IPS-18c (cell line): ENCODE results near the gene CDAN1.
"Not testable (repeated sequence)": the region's sequence is repeated elsewhere in the genome, so short reads cannot be mapped to it uniquely, and the experiment has no call there.

ENCODE experiments used
- H3K4me3 ChIP-seq: 2 replicates; pipeline ENCODE4 v1.7.0; 2013; ENCODE audit warnings: low read depth, mild to moderate bottlenecking, low read length, moderate library complexity; ENCODE audit not compliant: insufficient read depth
- H3K9me3 ChIP-seq: one replicate; pipeline ENCODE4 v1.6.1; 2013; ENCODE audit warnings: mild to moderate bottlenecking, low read length, moderate library complexity; ENCODE audit not compliant: control insufficient read depth, insufficient read depth

CDAN1 gene, protein sequence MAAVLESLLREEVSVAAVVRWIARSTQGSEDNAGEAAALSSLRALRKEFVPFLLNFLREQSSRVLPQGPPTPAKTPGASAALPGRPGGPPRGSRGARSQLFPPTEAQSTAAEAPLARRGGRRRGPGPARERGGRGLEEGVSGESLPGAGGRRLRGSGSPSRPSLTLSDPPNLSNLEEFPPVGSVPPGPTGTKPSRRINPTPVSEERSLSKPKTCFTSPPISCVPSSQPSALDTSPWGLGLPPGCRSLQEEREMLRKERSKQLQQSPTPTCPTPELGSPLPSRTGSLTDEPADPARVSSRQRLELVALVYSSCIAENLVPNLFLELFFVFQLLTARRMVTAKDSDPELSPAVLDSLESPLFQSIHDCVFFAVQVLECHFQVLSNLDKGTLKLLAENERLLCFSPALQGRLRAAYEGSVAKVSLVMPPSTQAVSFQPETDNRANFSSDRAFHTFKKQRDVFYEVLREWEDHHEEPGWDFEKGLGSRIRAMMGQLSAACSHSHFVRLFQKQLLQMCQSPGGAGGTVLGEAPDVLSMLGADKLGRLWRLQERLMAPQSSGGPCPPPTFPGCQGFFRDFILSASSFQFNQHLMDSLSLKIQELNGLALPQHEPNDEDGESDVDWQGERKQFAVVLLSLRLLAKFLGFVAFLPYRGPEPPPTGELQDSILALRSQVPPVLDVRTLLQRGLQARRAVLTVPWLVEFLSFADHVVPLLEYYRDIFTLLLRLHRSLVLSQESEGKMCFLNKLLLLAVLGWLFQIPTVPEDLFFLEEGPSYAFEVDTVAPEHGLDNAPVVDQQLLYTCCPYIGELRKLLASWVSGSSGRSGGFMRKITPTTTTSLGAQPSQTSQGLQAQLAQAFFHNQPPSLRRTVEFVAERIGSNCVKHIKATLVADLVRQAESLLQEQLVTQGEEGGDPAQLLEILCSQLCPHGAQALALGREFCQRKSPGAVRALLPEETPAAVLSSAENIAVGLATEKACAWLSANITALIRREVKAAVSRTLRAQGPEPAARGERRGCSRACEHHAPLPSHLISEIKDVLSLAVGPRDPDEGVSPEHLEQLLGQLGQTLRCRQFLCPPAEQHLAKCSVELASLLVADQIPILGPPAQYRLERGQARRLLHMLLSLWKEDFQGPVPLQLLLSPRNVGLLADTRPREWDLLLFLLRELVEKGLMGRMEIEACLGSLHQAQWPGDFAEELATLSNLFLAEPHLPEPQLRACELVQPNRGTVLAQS

DNA sequence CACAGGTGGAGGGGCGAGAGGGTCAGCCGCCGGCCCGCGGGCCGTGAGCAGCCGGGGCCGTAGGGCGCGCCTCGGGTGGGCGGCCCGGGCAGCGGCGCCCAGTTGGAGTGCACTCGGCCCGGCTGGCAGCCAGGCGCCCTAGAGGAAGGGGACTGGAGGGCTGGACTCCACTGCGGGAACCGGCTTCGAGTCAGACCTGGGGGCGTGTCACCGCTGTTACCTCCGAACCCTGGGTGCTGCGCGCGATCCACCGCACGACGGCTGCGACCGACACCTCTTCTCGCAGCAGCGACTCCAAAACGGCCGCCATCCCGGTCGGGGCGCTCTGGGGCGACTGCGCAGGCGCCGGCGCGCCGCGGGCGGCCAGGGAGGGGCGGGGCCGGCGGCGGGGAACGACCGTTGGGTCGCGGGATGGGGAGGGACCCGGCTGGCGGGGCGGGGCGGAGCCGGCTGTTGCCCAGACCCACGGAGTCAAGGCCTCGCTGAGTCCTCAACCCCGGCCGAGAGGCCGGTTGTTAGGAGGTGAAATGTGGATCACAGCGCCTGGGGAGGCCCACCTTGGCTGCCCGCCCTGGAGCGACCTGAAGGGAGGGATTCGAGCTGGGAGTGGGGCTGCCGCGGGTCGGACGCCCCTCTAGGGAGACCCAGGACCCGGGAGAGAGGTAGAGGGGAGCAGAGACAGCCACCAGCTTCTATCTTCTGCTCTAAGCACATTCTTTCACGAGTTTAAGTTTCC, at the start of gene CDAN1:
Gene CDAN1, minus strand, starts transcription at position 336 of the 736 bp plus-strand sequence. Its CDS starts 26 bp downstream, at position 310.
- H3K9me3 ChIP-seq: no peaks in the 10 kb centered on the region
- peak within 1 kb of the TSS; percentile 91 for H3K4me3 ChIP-seq

DNA sequence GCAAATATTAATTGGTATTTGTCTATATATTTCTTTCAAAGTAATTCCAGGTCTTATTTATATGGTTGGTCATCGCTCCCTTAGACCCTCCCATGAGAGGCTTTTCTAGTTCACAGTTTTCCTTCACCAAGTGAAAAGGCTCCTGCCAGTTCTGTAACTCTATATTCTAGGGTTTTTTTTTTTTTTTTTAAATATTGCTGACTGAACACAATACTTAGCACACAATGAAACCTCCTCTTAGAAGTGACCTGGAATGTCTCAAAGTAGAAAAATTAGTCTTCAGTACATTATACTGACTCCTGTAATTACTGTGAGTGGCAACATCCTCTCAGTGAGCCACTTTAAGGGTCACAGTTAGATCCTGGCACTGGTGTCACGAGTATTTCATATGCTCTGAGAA, 48.6 kb upstream of the CDAN1 start:
- Histone ChIP-seq H3K4me3 (no peak overlapping the region), H3K9me3 (no peaks in the 10 kb centered on the region)

DNA sequence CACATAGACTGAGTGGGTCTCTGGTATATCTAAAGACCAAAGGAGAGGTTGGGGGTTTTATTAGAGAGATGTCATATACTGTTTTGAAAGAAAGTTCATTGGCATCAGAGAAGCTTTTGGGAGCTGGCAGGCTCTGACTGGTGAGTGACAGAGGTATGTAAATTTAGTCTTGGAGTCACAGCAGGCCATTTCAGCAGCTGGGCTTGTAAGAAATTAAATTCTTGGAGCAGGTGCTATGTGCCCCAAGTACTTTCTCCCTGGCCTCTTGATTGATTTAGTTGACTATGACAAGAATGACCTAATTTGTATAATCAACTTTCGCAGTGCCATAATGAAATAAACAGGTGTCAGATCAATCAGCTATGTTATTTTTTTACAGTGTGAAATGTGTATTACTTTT, 47.8 kb upstream of the CDAN1 start:
- Histone ChIP-seq H3K4me3 (no peak overlapping the region), H3K9me3 (peaks cover under 1% of the 10 kb centered on the region)

DNA sequence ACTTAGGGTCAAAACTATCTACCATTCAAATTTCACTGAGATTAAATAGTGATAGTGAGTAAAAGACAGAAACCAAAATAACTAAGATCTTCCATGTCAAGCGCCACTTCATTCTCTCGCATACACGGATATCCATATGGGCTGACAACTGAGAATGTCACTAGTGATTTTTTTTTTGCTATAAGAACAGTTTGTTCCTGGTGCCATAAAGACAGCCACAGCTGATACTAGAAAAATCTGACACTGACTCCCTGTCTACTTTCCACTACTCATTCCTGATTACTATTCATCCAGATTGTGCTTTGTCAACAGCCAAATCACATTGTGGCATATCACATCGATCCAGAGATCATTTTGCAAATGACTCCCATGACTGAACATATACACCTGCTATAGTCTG, 45.8 kb upstream of the CDAN1 start:
- H3K9me3 ChIP-seq: peaks cover 2% of the 10 kb centered on the region
- no peak overlapping the region for H3K4me3 ChIP-seq

DNA sequence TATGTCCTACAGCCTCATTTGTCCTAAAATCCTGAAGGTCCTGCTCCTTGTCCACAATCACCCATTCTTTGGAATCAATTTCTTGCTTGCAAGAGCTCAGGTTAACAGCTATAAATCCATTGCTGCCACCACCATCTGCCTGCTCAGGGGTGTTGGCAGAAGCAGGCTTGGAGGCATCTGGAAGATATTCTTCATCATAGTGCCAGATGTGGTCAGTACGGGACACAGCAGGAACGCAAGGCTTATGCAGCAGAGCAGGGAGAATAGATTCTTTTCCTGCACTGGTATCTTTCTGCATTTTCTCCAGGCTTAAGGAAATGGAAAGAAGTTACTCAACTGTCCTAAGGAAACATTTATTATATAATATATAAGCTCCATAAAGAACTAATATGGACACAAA, 38.5 kb upstream of the CDAN1 start:
- Histone ChIP-seq H3K4me3 (no peak overlapping the region), H3K9me3 (peaks cover 2% of the 10 kb centered on the region)

DNA sequence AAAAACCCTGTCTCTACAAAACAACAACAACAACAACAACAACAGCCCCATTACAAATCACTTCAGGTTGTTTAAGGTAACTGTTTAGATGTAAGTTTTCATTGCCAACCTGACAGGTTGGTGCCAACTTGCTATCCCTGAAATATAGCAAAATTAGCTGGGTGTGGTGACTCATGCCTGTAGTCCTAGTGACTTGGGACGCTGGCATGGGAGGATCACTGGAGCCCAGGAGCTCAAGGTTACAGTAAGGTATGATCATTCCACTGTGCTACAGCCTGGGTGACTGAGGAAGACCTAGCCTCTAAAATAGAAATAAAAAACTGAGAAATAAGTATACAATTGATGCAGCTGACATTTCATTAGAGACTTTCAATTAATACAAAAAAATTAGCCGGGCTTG, 36.0 kb upstream of the CDAN1 start:
- H3K9me3 ChIP-seq: no peaks in the 10 kb centered on the region
- no peak overlapping the region for H3K4me3 ChIP-seq

DNA sequence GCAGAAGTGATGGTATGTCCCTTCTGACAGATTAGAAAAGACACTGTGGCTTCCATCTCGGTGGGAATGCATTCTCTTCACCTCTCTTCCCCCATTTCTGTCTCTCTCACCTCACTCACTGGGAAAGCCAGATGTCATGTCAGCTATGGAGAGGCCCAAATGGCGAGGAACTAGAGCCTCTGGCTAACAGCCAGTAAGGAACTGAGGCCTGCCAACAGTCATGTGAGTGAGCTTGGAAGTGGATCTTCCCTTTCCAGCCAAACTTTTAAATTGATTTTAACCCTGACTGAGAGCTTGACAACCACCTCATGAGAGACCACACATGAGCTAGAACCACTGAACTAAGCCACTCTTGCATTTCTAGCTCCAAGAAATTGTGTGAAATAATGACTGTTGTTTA, 35.2 kb upstream of the CDAN1 start:
- H3K4me3 ChIP-seq: no peak overlapping the region
- no peaks in the 10 kb centered on the region for H3K9me3 ChIP-seq

DNA sequence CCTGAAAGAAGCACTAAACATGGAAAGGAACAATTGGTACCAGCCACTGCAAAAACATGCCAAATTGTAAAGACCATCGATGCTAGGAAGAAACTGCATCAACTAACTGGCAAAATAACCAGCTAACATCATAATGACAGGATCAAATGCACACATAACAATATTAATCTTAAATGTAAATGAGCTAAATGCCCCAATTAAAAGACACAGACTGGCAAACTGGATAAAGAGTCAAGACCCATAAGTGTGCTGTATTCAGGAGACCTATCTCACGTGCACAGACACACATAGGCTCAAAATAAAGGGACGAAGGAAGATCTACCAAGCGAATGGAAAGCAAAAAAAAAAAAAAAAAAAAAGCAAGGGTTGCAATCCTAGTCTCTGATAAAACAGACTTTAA, 29.2 kb upstream of the CDAN1 start:
- not testable (repeated sequence) for H3K4me3 ChIP-seq, H3K9me3 ChIP-seq

DNA sequence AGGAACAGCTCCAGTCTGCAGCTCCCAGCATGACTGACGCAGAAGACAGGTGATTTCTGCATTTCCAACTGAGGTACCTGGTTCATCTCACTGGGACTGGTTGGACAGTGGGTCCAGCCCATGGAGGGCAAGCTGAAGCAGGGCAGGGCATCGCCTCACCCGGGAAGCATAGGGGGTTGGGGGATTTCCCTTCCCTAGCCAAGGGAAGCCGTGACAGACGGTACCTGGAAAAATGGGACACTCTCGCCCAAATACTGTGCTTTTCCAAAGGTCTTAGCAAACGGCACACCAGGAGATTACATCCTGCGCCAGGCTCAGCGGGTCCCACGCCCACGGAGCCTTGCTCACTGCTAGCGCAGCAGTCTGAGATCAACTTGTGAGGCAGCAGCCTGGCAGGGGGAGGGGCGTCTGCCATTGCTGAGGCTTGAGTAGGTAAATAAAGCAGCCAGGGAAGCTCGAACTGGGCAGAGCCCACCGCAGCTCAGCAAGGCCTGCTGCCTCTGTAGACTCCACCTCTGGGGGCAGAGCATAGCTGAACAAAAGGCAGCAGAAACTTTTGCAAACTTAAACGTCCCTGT, 27.3 kb upstream of the CDAN1 start:
- not testable (repeated sequence) for H3K9me3 ChIP-seq, H3K4me3 ChIP-seq

DNA sequence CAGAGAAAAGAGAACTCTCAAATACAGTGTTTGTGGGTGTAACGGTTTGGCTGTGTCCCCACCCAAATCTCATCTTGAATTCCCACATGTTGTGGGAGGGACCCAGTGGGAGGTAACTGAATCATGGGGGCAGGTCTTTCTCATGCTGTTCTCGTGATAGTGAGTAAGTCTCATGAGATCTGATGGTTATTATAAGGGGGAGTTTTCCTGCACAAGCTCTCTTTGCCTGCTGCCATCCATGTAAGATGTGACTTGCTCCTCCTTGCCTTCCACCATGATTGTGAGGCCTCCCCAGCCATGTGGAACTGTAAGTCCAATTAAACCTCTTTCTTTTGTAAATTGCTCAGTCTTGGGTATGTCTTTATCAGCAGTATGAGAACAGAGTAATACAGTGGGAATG, 24.9 kb upstream of the CDAN1 start:
- not testable (repeated sequence) for H3K9me3 ChIP-seq, H3K4me3 ChIP-seq

DNA sequence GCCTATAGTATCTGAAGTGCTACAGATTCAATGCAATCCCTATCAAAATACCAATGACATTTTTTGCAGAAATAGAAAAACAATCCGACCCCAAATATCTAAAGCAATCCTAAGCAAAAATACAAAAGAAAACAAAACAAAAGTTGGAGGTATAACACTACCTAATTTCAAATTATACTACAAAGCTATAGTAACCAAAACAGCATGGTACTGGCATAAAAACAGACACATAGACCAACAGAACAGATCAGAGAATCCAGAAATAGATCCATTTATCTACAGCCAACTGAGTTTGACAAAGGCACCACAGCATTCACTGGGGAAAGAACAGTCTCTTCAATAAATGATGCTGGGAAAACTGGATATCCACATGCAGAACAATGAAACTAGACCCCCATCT, 23.8 kb upstream of the CDAN1 start:
- no peak overlapping the region for H3K4me3 ChIP-seq
- peaks cover 2% of the 10 kb centered on the region for H3K9me3 ChIP-seq

DNA sequence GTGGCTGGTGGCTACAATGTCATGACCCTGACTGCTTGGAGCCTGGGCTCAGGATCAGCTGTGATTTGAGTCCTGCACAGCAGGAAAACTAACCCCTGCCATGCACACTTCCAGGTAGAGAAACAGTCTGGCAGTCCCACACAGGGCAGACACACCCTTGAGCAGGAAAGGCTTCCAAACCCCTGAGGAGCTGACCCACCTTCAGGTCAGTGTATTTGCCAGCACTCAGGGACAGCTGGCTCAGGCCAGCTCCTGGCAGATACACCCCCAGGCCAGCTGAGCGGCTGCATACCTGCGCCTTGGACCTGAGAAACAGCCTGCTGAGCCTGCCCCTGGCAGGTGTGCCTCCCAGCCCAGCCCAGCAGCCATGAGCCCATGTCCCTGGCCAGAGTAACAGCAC, 22.2 kb upstream of the CDAN1 start:
- H3K9me3 ChIP-seq: peaks cover 2% of the 10 kb centered on the region

DNA sequence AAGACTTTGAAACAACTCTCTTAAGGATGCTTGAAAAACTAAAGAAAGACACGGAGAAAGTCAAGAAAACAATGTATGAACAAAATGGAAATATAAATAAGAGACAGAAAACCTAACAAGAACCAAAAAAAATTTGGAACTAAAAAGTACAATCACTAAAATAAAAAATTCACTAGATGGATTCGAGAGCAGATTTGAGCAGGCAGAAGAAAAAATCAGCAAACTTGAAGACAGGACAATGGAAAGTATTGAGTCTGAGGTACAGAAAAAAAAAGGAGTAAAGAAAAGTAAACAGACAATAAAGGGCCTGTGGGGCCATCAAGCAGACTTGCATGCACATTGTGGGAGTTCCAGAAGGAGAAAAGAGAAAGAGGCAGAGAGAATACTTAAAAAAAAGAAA, 13.4 kb upstream of the CDAN1 start:
- H3K4me3 ChIP-seq: no peak overlapping the region
- H3K9me3 ChIP-seq: no peaks in the 10 kb centered on the region

More for the DNA sequence above, 22.2 kb upstream of the CDAN1 start:
- H3K4me3 ChIP-seq: no peak overlapping the region

DNA sequence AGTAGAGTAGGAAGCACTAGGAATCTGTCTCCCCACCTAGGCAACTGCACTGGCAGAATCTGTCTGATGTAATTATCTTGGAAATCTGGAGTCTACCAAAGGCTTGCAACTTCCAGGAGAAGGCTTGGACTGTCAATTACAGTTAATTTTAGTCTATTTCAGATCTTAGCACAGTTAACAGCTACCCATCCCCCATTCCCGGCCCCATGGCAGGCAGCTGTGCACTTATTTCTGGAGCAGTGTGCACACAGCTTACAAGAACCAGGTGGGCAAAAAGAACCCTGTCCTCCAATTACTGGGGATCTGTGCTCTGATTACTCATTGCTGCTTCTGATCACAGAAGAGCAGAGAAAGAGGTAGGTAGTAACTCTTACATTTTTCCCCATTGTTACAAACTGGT, 12.3 kb upstream of the CDAN1 start:
- no peaks in the 10 kb centered on the region for H3K9me3 ChIP-seq
- no peak overlapping the region for H3K4me3 ChIP-seq

DNA sequence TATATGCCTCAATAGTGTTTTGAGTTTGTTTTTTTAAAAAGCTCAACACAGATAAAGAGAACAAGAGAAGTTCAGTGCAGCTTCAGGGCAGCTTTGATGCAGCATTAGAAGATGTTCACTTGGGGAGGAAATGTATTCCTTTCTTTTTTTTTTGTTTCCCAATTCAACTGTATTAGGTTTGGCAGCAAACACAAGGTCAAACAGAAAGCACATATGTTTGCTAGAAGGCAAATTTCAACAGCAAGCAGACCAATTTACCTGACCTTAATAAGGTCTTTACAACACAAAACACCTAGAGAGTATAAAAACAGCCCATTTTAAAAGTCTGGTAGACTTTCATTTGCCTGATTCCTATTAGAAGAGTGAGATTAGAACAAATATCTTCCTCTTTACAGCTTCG, 7.3 kb upstream of the CDAN1 start:
- Histone ChIP-seq H3K9me3 (no peaks in the 10 kb centered on the region), H3K4me3 (no peak overlapping the region)

DNA sequence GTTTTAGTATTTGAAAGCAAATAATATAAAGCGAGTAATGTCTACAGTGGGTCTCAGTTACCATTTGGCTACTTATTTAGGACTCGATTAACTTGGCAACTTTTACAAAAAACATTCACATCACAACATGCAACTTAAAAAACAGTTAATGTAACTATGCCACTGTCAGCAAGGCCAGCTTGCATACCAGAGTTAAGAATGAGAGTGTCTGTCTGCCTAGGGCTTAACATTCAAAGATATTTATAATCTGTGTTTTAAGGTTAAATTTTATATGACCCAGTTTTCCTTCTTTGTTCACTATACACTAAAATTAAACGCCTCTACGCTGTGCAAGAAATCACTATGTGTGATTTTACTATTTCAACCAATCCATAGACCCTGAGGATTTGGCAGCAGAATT, 5.2 kb upstream of the CDAN1 start:
- Histone ChIP-seq H3K9me3 (no peaks in the 10 kb centered on the region), H3K4me3 (no peak overlapping the region)

DNA sequence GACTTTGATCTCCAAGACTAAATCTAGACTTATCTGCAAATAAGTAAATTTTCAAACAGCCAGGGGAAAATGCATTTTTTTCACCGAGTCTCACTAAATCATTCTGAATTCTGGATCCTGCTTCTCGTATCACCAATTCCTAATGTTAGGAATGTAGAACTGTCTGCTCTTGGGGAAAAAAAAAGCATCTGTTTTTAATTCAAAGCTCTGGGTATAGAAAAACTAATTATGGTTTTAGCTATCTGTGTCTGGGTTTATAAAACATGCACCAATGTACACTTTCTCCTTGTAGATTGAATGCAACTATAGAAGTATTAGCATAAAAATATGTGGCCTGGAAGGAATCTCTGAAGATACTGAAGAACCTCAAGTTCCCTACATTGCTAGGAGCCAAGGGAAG, 4.8 kb upstream of the CDAN1 start:
- no peaks in the 10 kb centered on the region for H3K9me3 ChIP-seq
- H3K4me3 ChIP-seq: no peak overlapping the region
